ENCODE measurements around the gene MAP3K14.
"Not testable (repeated sequence)": the region's sequence is repeated elsewhere in the genome, so short reads cannot be mapped to it uniquely, and the experiment has no call there.

Gene MAP3K14

GRCh38 chr17:45253237-45253636 is 63.6 kb downstream of the MAP3K14 start:
- H3K14ac ChIP-seq (ENCODE audit: low read length); H3K9me3 ChIP-seq (ENCODE audit: insufficient read depth, low read depth, low read length); H3K79me2 ChIP-seq (ENCODE audit: control insufficient read depth, insufficient read depth, low read length, poor library complexity); H2BK5ac ChIP-seq (ENCODE audit: low read depth, low read length, poor library complexity); H3K36me3 ChIP-seq (ENCODE audit: control insufficient read depth in 1 of 2, insufficient read depth in 2 of 2, low read length in 2 of 2); H2AFZ ChIP-seq (ENCODE audit: insufficient read depth, low read length, poor library complexity); H3K23ac ChIP-seq (ENCODE audit: low read length); H3K27me3 ChIP-seq (ENCODE audit: insufficient read depth, low read length); H3K4me2 ChIP-seq (ENCODE audit: low read length); H3K9ac ChIP-seq (ENCODE audit: low read length); H3K4me3 ChIP-seq (ENCODE audit: low read depth, low read length); H2AK5ac ChIP-seq (ENCODE audit: low read length); H3K4me1 ChIP-seq (ENCODE audit: control insufficient read depth in 1 of 2, insufficient read depth in 2 of 2, low read length in 2 of 2); H3K79me1 ChIP-seq (ENCODE audit: low read length); DNase-seq; H3K27ac ChIP-seq (ENCODE audit: low read depth, low read length); H4K12ac ChIP-seq (ENCODE audit: low read depth, low read length); H4K8ac ChIP-seq (ENCODE audit: low read depth, low read length); H3K4ac ChIP-seq (ENCODE audit: low read depth, low read length); H3K18ac ChIP-seq (ENCODE audit: low read length); H2BK12ac ChIP-seq (ENCODE audit: low read length); H2BK120ac ChIP-seq (ENCODE audit: insufficient read depth, low read length, poor library complexity); H4K91ac ChIP-seq (ENCODE audit: low read depth, low read length): not testable (repeated sequence)
- no CpG with 5 or more reads among the region's 7 CpGs for WGBS (ENCODE audit: extremely low coverage, insufficient coverage, insufficient read length)

- H3K27ac ChIP-seq (ENCODE audit: low read depth, low read length): no peak overlapping the region
- DNase-seq: no peak
- H3K4me2 ChIP-seq (ENCODE audit: low read length): no peak overlapping the region
- peaks cover 15% of the 10 kb centered on the region for H3K79me1 ChIP-seq (ENCODE audit: low read length)
- no peak overlapping the region for H3K4me3 ChIP-seq (ENCODE audit: low read depth, low read length)
- H3K4me1 ChIP-seq (ENCODE audit: control insufficient read depth in 1 of 2, insufficient read depth in 2 of 2, low read length in 2 of 2): peaks cover 9 to 10% of the 10 kb centered on the region in 2 experiments
- WGBS (ENCODE audit: extremely low coverage, insufficient coverage, insufficient read length): no CpG with 5 or more reads among the region's 7 CpGs
- peaks cover 7% of the 10 kb centered on the region for H3K79me2 ChIP-seq (ENCODE audit: control insufficient read depth, insufficient read depth, low read length, poor library complexity)
- H3K23ac ChIP-seq (ENCODE audit: low read length): no peak overlapping the region
- H3K14ac ChIP-seq (ENCODE audit: low read length): no peak overlapping the region
- no peaks in the 10 kb centered on the region for H3K9me3 ChIP-seq (ENCODE audit: insufficient read depth, low read depth, low read length)
- no peak overlapping the region for H3K4ac ChIP-seq (ENCODE audit: low read depth, low read length)
- H2AFZ ChIP-seq (ENCODE audit: insufficient read depth, low read length, poor library complexity): no peak overlapping the region
- no peak overlapping the region for H4K8ac ChIP-seq (ENCODE audit: low read depth, low read length)
- H3K36me3 ChIP-seq (ENCODE audit: control insufficient read depth in 1 of 2, insufficient read depth in 2 of 2, low read length in 2 of 2): peaks cover 3 to 4% of the 10 kb centered on the region in 2 experiments
- no peak overlapping the region for H4K12ac ChIP-seq (ENCODE audit: low read depth, low read length)
- no peak overlapping the region for H3K9ac ChIP-seq (ENCODE audit: low read length)
- no peak overlapping the region for H2BK120ac ChIP-seq (ENCODE audit: insufficient read depth, low read length, poor library complexity)
- H2BK5ac ChIP-seq (ENCODE audit: low read depth, low read length, poor library complexity): no peak overlapping the region
- no peak overlapping the region for H2BK12ac ChIP-seq (ENCODE audit: low read length)
- no peaks in the 10 kb centered on the region for H3K27me3 ChIP-seq (ENCODE audit: insufficient read depth, low read length)
- no peak overlapping the region for H3K18ac ChIP-seq (ENCODE audit: low read length)
- H2AK5ac ChIP-seq (ENCODE audit: low read length): no peak overlapping the region
- no peak overlapping the region for H4K91ac ChIP-seq (ENCODE audit: low read depth, low read length)
Measured at GRCh38 chr17:45251931-45252330, 64.9 kb downstream of the MAP3K14 start.

- DNase-seq: peak; percentile 40 to 57
- Histone ChIP-seq H4K12ac (ENCODE audit: low read depth, low read length) (peak overlapping the region; percentile 90), H2AK5ac (ENCODE audit: low read length) (peak overlapping the region; percentile 90), H3K14ac (ENCODE audit: low read length) (peak overlapping the region; percentile 94), H3K4ac (ENCODE audit: low read depth, low read length) (peak overlapping the region; percentile 93), H2BK12ac (ENCODE audit: low read length) (peak overlapping the region; percentile 3), H4K8ac (ENCODE audit: low read depth, low read length) (peak overlapping the region; percentile 97), H2AFZ (ENCODE audit: insufficient read depth, low read length, poor library complexity) (peak overlapping the region; percentile 85), H3K23ac (ENCODE audit: low read length) (no peak overlapping the region), H3K4me1 (ENCODE audit: control insufficient read depth in 1 of 2, insufficient read depth in 2 of 2, low read length in 2 of 2) (peaks cover 13 to 15% of the 10 kb centered on the region in 2 experiments), H3K9ac (ENCODE audit: low read length) (peak overlapping the region; percentile 86), H3K79me2 (ENCODE audit: control insufficient read depth, insufficient read depth, low read length, poor library complexity) (peaks cover 7% of the 10 kb centered on the region), H3K27me3 (ENCODE audit: insufficient read depth, low read length) (no peaks in the 10 kb centered on the region), H3K18ac (ENCODE audit: low read length) (peak overlapping the region; percentile 91), H3K4me2 (ENCODE audit: low read length) (peak overlapping the region; percentile 80), H4K91ac (ENCODE audit: low read depth, low read length) (peak overlapping the region; percentile 99), H3K36me3 (ENCODE audit: control insufficient read depth in 1 of 2, insufficient read depth in 2 of 2, low read length in 2 of 2) (peaks cover 3 to 4% of the 10 kb centered on the region in 2 experiments), H3K9me3 (ENCODE audit: insufficient read depth, low read depth, low read length) (peaks cover 4% of the 10 kb centered on the region), H3K79me1 (ENCODE audit: low read length) (peaks cover 15% of the 10 kb centered on the region), H2BK120ac (ENCODE audit: insufficient read depth, low read length, poor library complexity) (peak overlapping the region; percentile 93), H3K27ac (ENCODE audit: low read depth, low read length) (peak overlapping the region; percentile 89), H3K4me3 (ENCODE audit: low read depth, low read length) (peak overlapping the region; percentile 87), H2BK5ac (ENCODE audit: low read depth, low read length, poor library complexity) (peak overlapping the region; percentile 94)
- no CpG with 5 or more reads among the region's 39 CpGs for WGBS (ENCODE audit: extremely low coverage, insufficient coverage, insufficient read length)
Measured at GRCh38 chr17:45248132-45248957, 68.5 kb downstream of the MAP3K14 start.

GRCh38 chr17:45247429-45248131 is 69.2 kb downstream of the MAP3K14 start:
- Histone ChIP-seq H3K9ac (ENCODE audit: low read length) (peak overlapping the region; percentile 86), H2BK120ac (ENCODE audit: insufficient read depth, low read length, poor library complexity) (peak overlapping the region; percentile 93), H2BK12ac (ENCODE audit: low read length) (no peak overlapping the region), H2AFZ (ENCODE audit: insufficient read depth, low read length, poor library complexity) (peak overlapping the region; percentile 85), H4K8ac (ENCODE audit: low read depth, low read length) (peak overlapping the region; percentile 97), H3K27me3 (ENCODE audit: insufficient read depth, low read length) (no peaks in the 10 kb centered on the region), H4K12ac (ENCODE audit: low read depth, low read length) (peak overlapping the region; percentile 86), H3K27ac (ENCODE audit: low read depth, low read length) (peak overlapping the region; percentile 89), H2AK5ac (ENCODE audit: low read length) (peak overlapping the region; percentile 45), H3K9me3 (ENCODE audit: insufficient read depth, low read depth, low read length) (peaks cover 4% of the 10 kb centered on the region), H3K4me2 (ENCODE audit: low read length) (peak overlapping the region; percentile 92), H3K14ac (ENCODE audit: low read length) (peak overlapping the region; percentile 94), H3K18ac (ENCODE audit: low read length) (peak overlapping the region; percentile 91), H3K79me2 (ENCODE audit: control insufficient read depth, insufficient read depth, low read length, poor library complexity) (peaks cover 7% of the 10 kb centered on the region), H4K91ac (ENCODE audit: low read depth, low read length) (peak overlapping the region; percentile 99), H3K23ac (ENCODE audit: low read length) (no peak overlapping the region), H3K4me3 (ENCODE audit: low read depth, low read length) (peak overlapping the region; percentile 87), H3K79me1 (ENCODE audit: low read length) (peaks cover 15% of the 10 kb centered on the region), H3K4me1 (ENCODE audit: control insufficient read depth in 1 of 2, insufficient read depth in 2 of 2, low read length in 2 of 2) (peaks cover 13 to 15% of the 10 kb centered on the region in 2 experiments), H2BK5ac (ENCODE audit: low read depth, low read length, poor library complexity) (peak overlapping the region; percentile 94), H3K4ac (ENCODE audit: low read depth, low read length) (peak overlapping the region; percentile 41), H3K36me3 (ENCODE audit: control insufficient read depth in 1 of 2, insufficient read depth in 2 of 2, low read length in 2 of 2) (peaks cover 3 to 4% of the 10 kb centered on the region in 2 experiments)
- no CpG with 5 or more reads among the region's 61 CpGs for WGBS (ENCODE audit: extremely low coverage, insufficient coverage, insufficient read length)
- peak; percentile 98 to 99 for DNase-seq
